ENCODE measurements around the gene ZFR2. TPM values are rescaled to one million over a fixed set of nuclear protein-coding genes. Genes with fewer than 3 reads are reported as not detected.

Gene ZFR2
- total RNA-seq, 4 donors from 2014 or later, result not detected

GRCh38 chr19:3855320-3855719 lies 13.5 kb downstream of the ZFR2 start:
- H3K4me3 ChIP-seq, result no peak overlapping the region
- no peaks in the 10 kb centered on the region for H3K36me3 ChIP-seq
- in situ Hi-C loops (cut with MboI; ENCODE audit: low sequenced_read_pairs in 4 of 4), result no loop called here

GRCh38 chr19:3852614-3853254 lies 16.1 kb downstream of the ZFR2 start:
- ATAC-seq, result no peak
- Histone ChIP-seq H3K36me3 (no peaks in the 10 kb centered on the region), H3K9me3 (no peaks in the 10 kb centered on the region), H3K4me1 (no peaks in the 10 kb centered on the region), H3K27ac (no peak overlapping the region), H3K27me3 (no peaks in the 10 kb centered on the region), H3K4me3 (no peak overlapping the region)
- no peak for TF ChIP-seq POLR2A (IDR thresholded peaks at IDR 0.05)
- TF ChIP-seq CTCF (IDR thresholded peaks at IDR 0.05 in 4 of 5, conservative IDR thresholded peaks at IDR 0.05 in 1 of 5), result no peak
- no peak for DNase-seq
- intact Hi-C loops (cut with DNase I; ENCODE audit: low total_unique reads) (no loop called here), in situ Hi-C loops (cut with MboI; ENCODE audit: low sequenced_read_pairs in 4 of 4) (no loop called here)

More at GRCh38 chr19:3855320-3855719, 13.5 kb downstream of the ZFR2 start:
- TF ChIP-seq POLR2A (IDR thresholded peaks at IDR 0.05), result no peak
- H3K4me1 ChIP-seq, result no peaks in the 10 kb centered on the region
- no peaks in the 10 kb centered on the region for H3K9me3 ChIP-seq
- H3K27me3 ChIP-seq, result no peaks in the 10 kb centered on the region
- no peak overlapping the region for H3K27ac ChIP-seq
- ATAC-seq, result no peak
- DNase-seq, result no peak
- intact Hi-C loops (cut with DNase I; ENCODE audit: low total_unique reads), result no loop called here

GRCh38 chr19:3852177-3852511 lies 16.7 kb downstream of the ZFR2 start:
- intact Hi-C loops (cut with DNase I; ENCODE audit: low total_unique reads) (no loop called here), in situ Hi-C loops (cut with MboI; ENCODE audit: low sequenced_read_pairs in 4 of 4) (no loop called here)
- Histone ChIP-seq H3K36me3 (no peaks in the 10 kb centered on the region), H3K4me3 (no peak overlapping the region), H3K4me1 (no peaks in the 10 kb centered on the region), H3K9me3 (no peaks in the 10 kb centered on the region), H3K27ac (no peak overlapping the region), H3K27me3 (no peaks in the 10 kb centered on the region)
- ATAC-seq (no peak), DNase-seq (no peak)
- TF ChIP-seq POLR2A (IDR thresholded peaks at IDR 0.05) (no peak), CTCF (IDR thresholded peaks at IDR 0.05 in 4 of 5, conservative IDR thresholded peaks at IDR 0.05 in 1 of 5) (no peak)

GRCh38 chr19:3851254-3852176 lies 17.3 kb downstream of the ZFR2 start:
- Histone ChIP-seq H3K27me3 (peaks cover 0 to under 1% (median 0%) of the 10 kb centered on the region in 3 donors), H3K4me3 (no peak overlapping the region), H3K27ac (no peak overlapping the region), H3K9me3 (no peaks in the 10 kb centered on the region), H3K36me3 (no peaks in the 10 kb centered on the region), H3K4me1 (no peaks in the 10 kb centered on the region)
- TF ChIP-seq POLR2A (IDR thresholded peaks at IDR 0.05) (no peak), CTCF (IDR thresholded peaks at IDR 0.05 in 4 of 5, conservative IDR thresholded peaks at IDR 0.05 in 1 of 5) (no peak)
- no peak for ATAC-seq
- no peak for DNase-seq
- in situ Hi-C loops (cut with MboI; ENCODE audit: low sequenced_read_pairs in 4 of 4) (no loop called here), intact Hi-C loops (cut with DNase I; ENCODE audit: low total_unique reads) (no loop called here)

DNA sequence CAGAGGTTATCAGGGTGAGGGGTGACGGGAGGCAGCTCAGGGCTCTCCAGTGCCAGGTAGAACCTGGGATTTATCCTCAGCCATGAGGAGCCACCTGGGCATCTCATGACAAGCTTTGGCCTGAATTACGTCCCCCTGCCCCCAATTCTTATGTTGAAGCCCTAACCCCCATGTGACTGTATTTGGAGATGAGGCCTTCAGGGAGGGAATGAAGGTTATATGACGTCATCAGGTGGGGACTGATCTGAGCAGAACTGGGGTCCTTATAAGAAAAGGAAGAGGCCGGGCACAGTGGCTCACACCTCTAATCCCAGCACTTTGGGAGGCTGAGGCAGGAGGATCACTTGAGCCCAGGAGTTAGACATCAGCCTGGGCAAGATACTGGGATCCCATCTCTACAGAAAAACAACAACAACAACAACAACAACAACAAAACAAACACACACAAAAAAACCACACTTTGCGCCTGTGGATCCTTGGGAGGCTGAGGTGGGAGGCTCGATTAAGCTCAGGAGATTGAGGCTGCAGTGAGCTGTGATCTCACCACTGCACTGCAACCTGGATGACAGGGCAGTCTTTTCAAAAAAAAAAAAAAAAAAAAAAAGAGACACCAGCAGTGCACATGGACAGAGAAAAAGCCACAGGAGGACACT lies 18.4 kb downstream of the ZFR2 start:
- no peak for DNase-seq
- Histone ChIP-seq H3K4me3 (no peak overlapping the region), H3K36me3 (no peaks in the 10 kb centered on the region), H3K4me1 (no peaks in the 10 kb centered on the region), H3K27me3 (peaks cover 0 to 3% (median 0%) of the 10 kb centered on the region in 3 donors), H3K27ac (no peak overlapping the region), H3K9me3 (no peaks in the 10 kb centered on the region)
- intact Hi-C loops (cut with DNase I; ENCODE audit: low total_unique reads) (no loop called here), in situ Hi-C loops (cut with MboI; ENCODE audit: low sequenced_read_pairs in 4 of 4) (no loop called here)
- TF ChIP-seq CTCF (IDR thresholded peaks at IDR 0.05 in 4 of 5, conservative IDR thresholded peaks at IDR 0.05 in 1 of 5) (no peak), POLR2A (IDR thresholded peaks at IDR 0.05) (no peak)
- ATAC-seq, result no peak
